ENCODE data around the gene NGB.

DNA sequence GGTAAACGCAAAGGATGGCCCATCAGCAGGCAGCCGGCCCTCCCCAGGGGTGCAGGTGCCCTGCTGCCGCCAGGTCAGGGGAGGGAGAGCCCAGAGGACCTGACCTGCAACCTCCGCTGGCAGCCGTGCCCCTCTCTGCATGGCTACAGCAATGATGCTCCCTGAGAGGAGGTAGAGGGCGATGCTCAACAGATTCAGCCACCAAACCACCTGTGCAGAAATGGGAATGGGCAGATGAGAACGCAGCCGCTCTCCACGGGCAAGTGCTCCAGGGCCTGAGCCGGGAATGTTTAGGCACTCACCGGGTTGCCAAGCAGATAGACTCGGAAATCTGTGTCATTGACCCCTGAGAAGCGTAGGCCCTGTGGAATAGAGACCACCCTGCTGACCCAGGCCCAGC, 8.7 kb upstream of the NGB start:
- TF ChIP-seq, protein P1, sequence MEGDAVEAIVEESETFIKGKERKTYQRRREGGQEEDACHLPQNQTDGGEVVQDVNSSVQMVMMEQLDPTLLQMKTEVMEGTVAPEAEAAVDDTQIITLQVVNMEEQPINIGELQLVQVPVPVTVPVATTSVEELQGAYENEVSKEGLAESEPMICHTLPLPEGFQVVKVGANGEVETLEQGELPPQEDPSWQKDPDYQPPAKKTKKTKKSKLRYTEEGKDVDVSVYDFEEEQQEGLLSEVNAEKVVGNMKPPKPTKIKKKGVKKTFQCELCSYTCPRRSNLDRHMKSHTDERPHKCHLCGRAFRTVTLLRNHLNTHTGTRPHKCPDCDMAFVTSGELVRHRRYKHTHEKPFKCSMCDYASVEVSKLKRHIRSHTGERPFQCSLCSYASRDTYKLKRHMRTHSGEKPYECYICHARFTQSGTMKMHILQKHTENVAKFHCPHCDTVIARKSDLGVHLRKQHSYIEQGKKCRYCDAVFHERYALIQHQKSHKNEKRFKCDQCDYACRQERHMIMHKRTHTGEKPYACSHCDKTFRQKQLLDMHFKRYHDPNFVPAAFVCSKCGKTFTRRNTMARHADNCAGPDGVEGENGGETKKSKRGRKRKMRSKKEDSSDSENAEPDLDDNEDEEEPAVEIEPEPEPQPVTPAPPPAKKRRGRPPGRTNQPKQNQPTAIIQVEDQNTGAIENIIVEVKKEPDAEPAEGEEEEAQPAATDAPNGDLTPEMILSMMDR (conservative IDR thresholded peaks at IDR 0.05) = no peak
- no peak for TF ChIP-seq ZFX (IDR thresholded peaks at IDR 0.05)
